ENCODE measurements around the gene HOXA3.

Gene HOXA3

GRCh38 chr7:27191833-27192545 is 39.6 kb upstream of the HOXA3 start:
- peaks cover 19% of the 10 kb centered on the region for H3K4me1 ChIP-seq (ENCODE audit: control insufficient read depth, low read length)
- H3K9me2 ChIP-seq (replicated peaks; ENCODE audit: control insufficient read depth, low read length), result no peaks in the 10 kb centered on the region
- TF ChIP-seq EZH2phosphoT487 (IDR thresholded peaks at IDR 0.05; ENCODE audit: borderline replicate concordance, low read length) (peak; percentile 84), CTCF (IDR thresholded peaks at IDR 0.05; ENCODE audit: low read depth, low read length, poor library complexity, severe bottlenecking) (no peak)
- 0 out of 2 replicates have a peak overlapping the region, but pooled peaks have one; percentile 38 for H3K4me2 ChIP-seq (ENCODE audit: low read length)
- peaks cover 94% of the 10 kb centered on the region for H3K27me3 ChIP-seq (ENCODE audit: control insufficient read depth, low read length)
- peaks cover 4% of the 10 kb centered on the region; the same call in 1 of the 2 replicates for H3F3A ChIP-seq (ENCODE audit: control insufficient read depth, insufficient read depth)
- 0 out of 2 replicates have a peak, but pooled peaks cover 8% of the 10 kb centered on the region for H4K20me1 ChIP-seq (ENCODE audit: control insufficient read depth, insufficient read depth, low read depth, low read length)
- H3K27ac ChIP-seq (ENCODE audit: low read depth, low read length), result no peak overlapping the region
- H3K4me3 ChIP-seq (ENCODE audit: low read length), result no peak overlapping the region
- no peaks in the 10 kb centered on the region for H3K36me3 ChIP-seq (ENCODE audit: control insufficient read depth, low read length)
- no peaks in the 10 kb centered on the region for H3K9me3 ChIP-seq (ENCODE audit: control insufficient read depth, insufficient read depth, low read length)
- no peaks in the 10 kb centered on the region for H3K79me2 ChIP-seq (ENCODE audit: control insufficient read depth, low read length)

DNA sequence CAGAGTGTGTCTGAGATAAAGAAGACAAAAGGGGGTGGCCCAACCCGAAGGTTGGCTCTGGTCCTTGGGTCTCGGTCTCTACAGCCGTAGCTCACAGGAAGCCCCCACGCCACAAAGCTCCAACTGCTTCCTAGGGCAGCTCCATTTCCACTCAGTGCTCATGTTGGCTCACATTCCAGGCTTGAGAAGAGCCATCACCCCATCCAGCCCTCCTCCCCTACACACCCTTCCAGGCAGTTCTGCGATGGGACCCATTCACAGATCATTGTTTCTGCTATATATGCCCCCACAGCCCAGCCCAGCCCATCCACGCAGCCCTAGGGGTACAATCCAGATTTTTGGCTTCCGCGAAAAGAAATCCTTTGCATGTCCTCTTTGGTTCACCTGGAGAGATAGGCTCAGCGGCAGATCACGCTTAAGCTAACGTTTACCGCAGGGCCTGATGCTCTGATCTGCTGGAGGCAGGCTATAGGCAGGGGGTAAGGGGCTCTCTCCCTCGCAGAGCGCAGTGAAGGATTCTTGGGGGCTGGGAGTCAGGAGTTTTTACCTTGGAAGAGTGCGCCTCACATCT is 38.9 kb upstream of the HOXA3 start:
- Histone ChIP-seq H3K27ac (ENCODE audit: low read depth, low read length) (no peak overlapping the region), H3K9me3 (ENCODE audit: control insufficient read depth, insufficient read depth, low read length) (no peaks in the 10 kb centered on the region), H3K9me2 (replicated peaks; ENCODE audit: control insufficient read depth, low read length) (no peaks in the 10 kb centered on the region), H4K20me1 (ENCODE audit: control insufficient read depth, insufficient read depth, low read depth, low read length) (0 out of 2 replicates have a peak, but pooled peaks cover 8% of the 10 kb centered on the region), H3K27me3 (ENCODE audit: control insufficient read depth, low read length) (peaks cover 94% of the 10 kb centered on the region), H3K4me3 (ENCODE audit: low read length) (no peak overlapping the region), H3K4me2 (ENCODE audit: low read length) (no peak overlapping the region), H3F3A (ENCODE audit: control insufficient read depth, insufficient read depth) (peaks cover 2% of the 10 kb centered on the region; the same call in 1 of the 2 replicates), H3K4me1 (ENCODE audit: control insufficient read depth, low read length) (peaks cover 16% of the 10 kb centered on the region), H3K79me2 (ENCODE audit: control insufficient read depth, low read length) (no peaks in the 10 kb centered on the region), H3K36me3 (ENCODE audit: control insufficient read depth, low read length) (no peaks in the 10 kb centered on the region)
- TF ChIP-seq EZH2phosphoT487 (IDR thresholded peaks at IDR 0.05; ENCODE audit: borderline replicate concordance, low read length), result no peak
- TF ChIP-seq CTCF (IDR thresholded peaks at IDR 0.05; ENCODE audit: low read depth, low read length, poor library complexity, severe bottlenecking), result no peak

DNA sequence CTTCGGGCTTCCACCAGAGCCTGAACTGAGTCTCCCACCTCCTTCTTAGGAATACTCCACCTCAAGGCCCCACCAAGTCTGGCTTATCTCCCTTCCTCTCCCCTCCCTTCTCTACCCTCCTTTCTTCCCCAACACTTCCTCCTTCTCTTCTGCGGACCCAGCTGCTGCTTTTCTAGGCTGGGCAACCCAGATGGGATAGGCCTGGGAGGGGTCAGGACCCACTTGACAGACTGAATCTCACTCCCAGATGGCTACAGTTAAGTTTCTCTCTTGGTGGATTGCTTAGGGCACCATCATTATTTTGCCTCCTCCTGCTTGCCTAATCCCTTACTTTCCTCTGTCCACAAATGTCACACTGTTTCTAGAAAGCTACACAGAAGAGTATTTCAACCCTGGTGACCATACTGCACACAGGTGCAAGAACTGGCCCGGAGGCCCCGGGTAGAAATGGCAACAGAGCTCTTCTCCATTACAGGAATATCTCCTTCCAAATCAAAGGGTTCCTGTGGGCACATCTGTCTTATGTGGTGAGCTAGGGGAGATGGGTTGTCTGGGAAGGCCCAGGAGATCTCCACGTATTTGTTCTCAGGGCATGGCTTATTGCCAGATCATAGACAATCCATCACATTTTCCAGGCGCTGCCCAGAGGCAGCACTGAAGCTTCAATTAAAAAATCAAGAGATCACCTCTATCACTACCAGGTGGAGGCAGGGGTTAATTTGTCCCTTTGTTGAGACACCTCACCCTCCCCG is 37.8 kb upstream of the HOXA3 start:
- Histone ChIP-seq H3K9me2 (replicated peaks; ENCODE audit: control insufficient read depth, low read length) (no peaks in the 10 kb centered on the region), H3K4me1 (ENCODE audit: control insufficient read depth, low read length) (peaks cover 16% of the 10 kb centered on the region), H3K4me3 (ENCODE audit: low read length) (no peak overlapping the region), H4K20me1 (ENCODE audit: control insufficient read depth, insufficient read depth, low read depth, low read length) (0 out of 2 replicates have a peak, but pooled peaks cover 8% of the 10 kb centered on the region), H3K27ac (ENCODE audit: low read depth, low read length) (no peak overlapping the region), H3K27me3 (ENCODE audit: control insufficient read depth, low read length) (peaks cover 99% of the 10 kb centered on the region), H3F3A (ENCODE audit: control insufficient read depth, insufficient read depth) (peaks cover 2% of the 10 kb centered on the region; the same call in 1 of the 2 replicates), H3K9me3 (ENCODE audit: control insufficient read depth, insufficient read depth, low read length) (no peaks in the 10 kb centered on the region), H3K4me2 (ENCODE audit: low read length) (no peak overlapping the region), H3K36me3 (ENCODE audit: control insufficient read depth, low read length) (no peaks in the 10 kb centered on the region), H3K79me2 (ENCODE audit: control insufficient read depth, low read length) (no peaks in the 10 kb centered on the region)
- TF ChIP-seq CTCF (IDR thresholded peaks at IDR 0.05; ENCODE audit: low read depth, low read length, poor library complexity, severe bottlenecking), result no peak
- peak; percentile 79; the same call in 1 of the 2 replicates for TF ChIP-seq EZH2phosphoT487 (IDR thresholded peaks at IDR 0.05; ENCODE audit: borderline replicate concordance, low read length)

All from DOHH2 (cell line).